Activated CD8-positive, alpha-beta memory T cell treated with anti-CD3 and anti-CD28 coated beads for 4 hours (primary cell): ENCODE measurements around the gene PHLDA3.
"Not testable (repeated sequence)": the region's sequence is repeated elsewhere in the genome, so short reads cannot be mapped to it uniquely, and the experiment has no call there.

Source experiments
- DNase-seq, 2 donors: peaks; one replicate each; pipeline ENCODE4 v3.0.0-alpha.2; 2020; ENCODE audit warnings: low read depth in 2 of 2

PHLDA3 gene

GRCh38 chr1:201486187-201486586 lies 17.2 kb upstream of the PHLDA3 start:
- DNase-seq, result no peak

DNA sequence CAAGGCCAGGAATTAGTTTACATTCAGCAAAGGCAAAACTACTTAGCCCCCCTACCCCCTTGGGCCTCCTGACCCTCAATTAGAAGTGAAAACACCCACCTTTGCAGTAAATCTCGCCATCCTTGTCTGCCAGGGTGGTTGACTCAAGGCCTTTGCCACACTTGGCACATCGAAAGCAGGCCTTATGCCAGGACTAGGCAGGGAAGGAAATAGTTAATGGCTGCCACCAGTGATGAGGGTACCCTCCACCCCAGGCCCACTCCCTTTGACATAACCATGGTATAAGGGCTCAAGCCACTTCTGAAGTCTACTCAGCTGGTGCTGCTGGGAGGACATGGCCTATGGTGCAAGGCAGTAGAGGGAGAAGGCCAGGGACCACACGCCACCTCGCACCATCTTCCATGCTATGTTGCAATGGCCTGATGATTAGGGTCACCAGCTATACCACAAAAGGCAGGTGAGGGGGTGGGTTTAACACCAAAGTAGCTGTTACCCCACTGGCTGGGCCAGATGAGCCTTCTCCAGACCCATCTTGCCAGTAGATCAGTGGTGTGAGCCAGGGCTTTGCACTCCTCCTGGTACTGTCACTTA lies 16.3 kb upstream of the PHLDA3 start:
- DNase-seq, result no peak

DNA sequence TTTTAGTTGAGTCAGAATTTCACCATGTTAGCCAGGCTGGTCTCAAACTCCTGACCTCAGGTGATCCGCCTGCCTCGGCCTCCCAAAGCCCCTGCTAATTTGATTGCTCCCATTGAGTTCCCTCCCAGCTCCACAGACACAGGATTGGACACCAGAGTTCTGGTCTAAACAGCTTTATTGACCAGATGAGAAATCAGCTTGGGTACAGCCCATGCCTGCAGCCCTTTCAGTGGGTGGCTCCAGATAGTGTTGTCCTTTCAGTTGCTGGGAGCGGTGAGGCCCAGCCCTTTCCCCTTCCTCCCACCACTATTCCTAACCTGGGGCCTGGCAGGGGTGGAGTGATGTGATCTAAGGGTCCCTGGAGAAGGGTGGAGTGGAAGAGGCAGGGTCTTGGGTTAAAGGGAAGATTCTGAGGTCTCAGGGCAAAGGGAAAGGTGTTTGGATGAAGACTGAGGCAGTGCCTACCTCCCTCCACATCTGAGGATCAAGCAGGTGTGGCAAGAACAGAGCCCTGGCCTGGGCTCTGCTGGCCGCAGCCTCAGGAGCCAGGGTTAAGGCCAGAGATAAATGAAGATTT lies 14.5 kb upstream of the PHLDA3 start:
- DNase-seq, result no peak

- DNase-seq, result no peak
These were observed 13.8 kb upstream of the PHLDA3 start for GRCh38 chr1:201482755-201483154.

DNA sequence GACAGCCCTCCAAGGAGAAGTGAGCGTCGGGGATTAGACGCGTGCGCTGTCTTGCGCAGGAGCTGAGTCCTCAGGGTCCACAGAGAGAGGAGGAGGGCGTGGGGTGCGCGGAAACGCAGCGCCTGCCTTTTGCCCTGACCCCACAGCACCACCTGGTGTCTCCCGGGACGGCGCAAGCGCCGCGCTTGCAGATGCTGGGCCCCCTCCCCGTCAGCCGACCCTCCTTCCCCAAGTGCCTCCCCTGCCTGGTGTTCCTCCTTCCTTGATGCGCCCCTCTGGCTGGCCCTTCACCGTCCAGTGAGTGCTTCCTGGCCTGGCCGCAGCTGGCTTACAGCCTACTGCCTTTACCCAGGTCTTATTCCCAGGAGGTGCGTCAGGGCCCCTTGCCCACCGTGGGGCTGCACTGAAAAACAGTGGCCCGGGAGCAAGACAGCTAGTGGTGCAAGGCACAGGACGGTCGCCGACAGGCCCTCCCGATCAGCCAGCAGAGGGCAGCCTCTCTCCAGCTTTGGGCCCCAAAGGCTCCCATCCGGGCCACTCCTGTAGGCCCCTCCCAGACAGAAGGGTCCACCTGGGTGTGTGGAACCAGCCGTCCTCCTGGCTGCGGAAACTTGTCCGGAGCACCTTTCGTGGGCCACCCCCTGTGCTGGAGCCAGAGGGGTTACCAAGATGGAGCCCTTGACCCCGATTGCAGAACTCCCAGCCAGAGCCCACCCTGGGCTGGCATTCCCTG lies 12.9 kb upstream of the PHLDA3 start:
- peak; percentile 50 to 62 for DNase-seq

GRCh38 chr1:201481004-201481380 lies 12.0 kb upstream of the PHLDA3 start:
- no peak for DNase-seq

- peak; percentile 3 to 12 for DNase-seq
These were observed 11.4 kb upstream of the PHLDA3 start for GRCh38 chr1:201480231-201481003.

DNA sequence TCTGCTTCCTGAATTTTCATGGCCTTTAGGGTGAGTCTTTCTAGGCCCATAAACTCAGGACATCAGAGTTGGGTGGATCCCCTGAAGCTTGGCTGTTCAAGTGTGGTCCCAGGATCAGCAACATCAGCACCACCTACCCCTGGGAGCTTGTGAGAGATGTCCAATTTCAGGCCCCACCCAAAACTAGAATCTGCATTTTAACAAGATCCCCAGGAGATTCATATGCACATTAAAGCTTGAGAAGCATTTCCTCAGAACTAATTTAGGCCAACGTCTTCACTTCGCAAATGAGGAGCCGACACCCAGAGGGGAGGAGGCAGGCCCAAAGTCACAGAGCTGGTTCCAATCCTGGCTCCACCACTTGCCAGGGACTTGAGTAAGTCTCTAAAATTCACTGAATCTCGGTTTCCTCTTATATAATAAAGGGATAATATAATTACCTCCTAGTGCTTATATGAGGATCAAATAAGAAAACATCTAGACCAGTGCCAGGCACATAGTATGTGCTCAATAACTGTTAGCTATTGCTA lies 10.3 kb upstream of the PHLDA3 start:
- no peak for DNase-seq

DNA sequence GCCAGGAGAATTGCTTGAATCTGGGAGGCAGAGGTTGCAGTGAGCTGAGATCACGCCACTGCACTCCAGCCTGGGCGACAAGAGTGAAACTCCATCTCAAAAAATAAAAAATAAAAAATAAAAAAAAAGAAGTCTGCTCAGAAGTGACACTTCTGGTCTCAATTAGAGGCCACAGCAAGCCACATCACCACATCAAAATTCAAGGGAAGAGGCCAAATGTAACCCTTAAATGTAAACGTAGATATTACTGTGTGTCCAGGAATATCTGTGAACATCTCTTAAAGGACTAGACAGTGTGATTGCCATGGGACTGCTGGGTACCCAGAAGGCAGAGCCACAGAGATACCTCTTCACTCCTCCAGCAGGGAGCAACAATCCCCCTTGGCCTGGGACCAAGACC lies 9.7 kb upstream of the PHLDA3 start:
- DNase-seq, result not testable (repeated sequence)

DNA sequence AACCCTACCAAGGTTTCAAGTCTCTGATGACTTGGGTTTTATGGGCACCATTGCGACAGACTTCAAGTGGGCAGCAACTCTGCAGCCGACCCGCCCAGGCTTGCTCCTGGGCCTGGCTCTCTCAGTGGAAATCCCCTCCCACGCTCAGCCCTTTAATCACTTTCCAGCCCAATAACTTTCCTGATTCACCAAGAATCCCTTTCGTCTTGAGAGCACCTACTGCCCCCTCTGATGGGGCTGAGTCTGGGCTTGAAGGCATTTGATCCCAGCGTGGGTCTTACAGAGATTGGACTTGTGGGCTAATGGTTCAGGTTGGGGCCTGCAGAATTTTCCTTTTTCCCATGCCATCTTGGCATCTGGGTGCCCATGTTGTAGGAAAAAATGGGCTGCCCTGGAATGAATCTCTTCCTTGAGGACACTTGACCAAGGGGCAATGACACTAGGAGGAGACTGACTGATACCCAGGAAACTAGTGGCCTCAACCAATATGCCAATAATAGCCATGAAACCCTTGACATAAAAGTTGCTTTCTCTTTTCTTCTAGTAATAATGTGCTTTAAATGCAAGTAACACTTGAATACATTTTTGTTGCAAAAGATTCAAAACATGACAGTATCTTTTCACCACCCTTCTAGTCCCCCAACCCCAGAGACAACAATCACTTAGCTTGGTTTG lies 7.8 kb upstream of the PHLDA3 start:
- DNase-seq, result no peak

GRCh38 chr1:201475915-201476669 lies 7.1 kb upstream of the PHLDA3 start:
- DNase-seq, result no peak

DNA sequence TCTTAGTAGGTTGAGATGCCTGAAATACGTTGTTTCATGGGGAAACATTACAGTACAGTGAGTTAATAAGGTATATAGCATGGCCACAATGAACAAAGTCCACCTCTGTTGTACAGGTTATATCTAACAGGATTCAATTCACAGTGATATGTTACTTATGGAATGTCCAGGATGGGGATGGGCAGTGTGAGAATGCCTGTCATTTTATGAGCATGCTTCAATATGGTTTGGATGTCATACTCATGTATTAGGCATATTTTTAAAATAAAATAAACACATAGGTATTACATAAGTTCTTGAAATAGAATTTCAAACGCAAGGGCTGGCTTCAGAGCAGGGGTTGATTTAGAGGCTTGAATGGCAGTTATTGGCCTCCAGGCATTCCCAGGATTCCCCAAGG lies 6.1 kb upstream of the PHLDA3 start:
- DNase-seq, result no peak

DNA sequence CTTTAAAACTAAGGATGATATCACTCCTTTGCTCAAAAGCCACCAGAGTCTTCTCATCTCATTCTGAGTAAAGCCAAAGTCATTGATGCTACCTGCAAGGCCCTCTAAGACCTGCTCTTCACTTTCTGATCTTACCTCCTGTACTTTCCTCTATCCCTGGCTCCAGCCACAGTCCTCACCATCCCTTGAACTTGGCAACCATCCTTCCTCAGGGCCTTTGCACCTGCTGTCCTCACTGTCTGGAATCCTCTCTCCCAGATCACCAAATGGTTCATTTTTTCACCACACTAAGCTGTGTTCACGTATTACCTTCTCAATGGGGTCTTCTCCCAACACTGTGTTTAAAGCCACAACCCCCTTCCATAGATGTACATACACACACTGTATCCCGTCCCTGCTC lies 4.3 kb upstream of the PHLDA3 start:
- DNase-seq, result no peak

- not testable (repeated sequence) for DNase-seq
These were observed 3.3 kb upstream of the PHLDA3 start for GRCh38 chr1:201472321-201472720.

DNA sequence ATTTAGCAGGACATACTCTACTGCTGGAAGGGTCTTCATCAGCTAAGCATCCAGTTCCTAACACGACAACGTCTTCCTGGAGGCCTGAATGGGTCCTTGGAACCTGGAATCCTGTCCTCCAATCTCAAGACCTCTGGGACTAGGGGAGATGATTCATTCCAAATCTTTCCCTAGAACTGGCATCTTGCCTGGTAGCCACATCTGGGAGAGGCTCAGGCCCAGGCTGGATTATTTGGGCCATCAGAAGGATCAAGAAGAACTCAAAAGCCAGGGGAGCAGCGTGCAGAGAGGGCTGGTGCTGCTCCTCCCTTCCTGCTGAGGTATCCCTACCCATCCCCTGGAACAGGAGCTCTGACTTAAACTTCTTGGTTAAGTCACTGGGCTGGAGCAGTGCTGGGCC lies 2.8 kb upstream of the PHLDA3 start:
- no peak for DNase-seq

GRCh38 chr1:201470581-201470980 lies 1.6 kb upstream of the PHLDA3 start:
- no peak for DNase-seq

- DNase-seq, result no peak
These were observed 672 bp upstream of the PHLDA3 start for GRCh38 chr1:201469645-201470074.

DNA sequence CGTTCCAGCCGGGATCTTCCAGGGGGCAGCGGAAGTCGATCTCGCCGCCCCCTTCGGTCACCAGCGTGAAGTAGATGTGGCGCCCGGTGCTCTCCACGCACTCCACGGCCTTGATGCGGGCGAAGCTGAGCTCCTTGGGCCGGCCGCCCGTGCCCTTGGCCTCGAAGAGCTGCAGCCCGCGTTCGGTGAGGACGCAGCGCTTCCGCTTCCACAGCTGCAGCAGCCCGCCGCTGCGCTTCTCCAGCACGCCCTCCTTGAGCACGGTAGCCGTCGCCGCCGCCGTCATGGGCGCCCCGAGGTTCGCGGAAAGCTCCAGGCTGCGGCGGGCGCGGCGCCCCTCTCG lies 516 bp downstream of the PHLDA3 start:
- DNase-seq, result no peak

- no peak for DNase-seq
These were observed 2.5 kb downstream of the PHLDA3 start for GRCh38 chr1:201466492-201466891.

DNA sequence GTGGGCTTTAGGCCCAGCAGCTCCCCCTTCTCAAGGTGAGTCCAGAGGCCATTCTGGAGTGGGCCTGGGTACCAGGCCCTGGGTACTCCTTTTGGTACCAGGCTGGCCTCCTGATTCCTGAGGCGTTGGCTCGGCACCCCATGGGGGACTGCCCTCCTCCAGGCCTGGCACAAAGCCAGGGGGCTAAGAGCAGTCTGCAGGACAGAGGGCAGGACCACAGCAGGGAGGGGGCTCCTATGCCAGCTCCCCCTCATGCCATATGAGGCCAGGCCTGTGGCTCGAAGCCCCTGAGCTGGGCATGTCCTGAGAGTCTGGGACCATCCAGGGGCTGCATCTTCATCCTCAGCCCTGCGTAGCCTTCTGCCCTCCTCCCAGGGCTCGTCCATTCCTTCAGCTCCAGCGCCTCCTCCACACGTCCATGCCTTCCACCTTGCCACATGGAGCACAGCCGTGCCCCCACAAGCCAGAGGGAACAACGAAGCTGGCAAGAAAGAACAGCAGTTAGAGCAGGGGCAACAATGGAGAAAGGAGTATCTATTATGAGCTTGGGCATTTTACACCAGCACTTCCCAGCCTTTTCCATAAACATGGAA lies 3.2 kb downstream of the PHLDA3 start:
- DNase-seq, result no peak

- no peak for DNase-seq
These were observed 5.9 kb downstream of the PHLDA3 start for GRCh38 chr1:201463071-201463552.
